OCI-LY1 (cell line): ENCODE data around the gene UNC13A.

Experiments used
- CTCF ChIP-seq: fragments of 200-600 bp; sonication (generic), shearing (Covaris generic); IDR thresholded peaks from 2 replicates; pipeline ENCODE4 v1.5.1; 2017; ENCODE audit warnings: mild to moderate bottlenecking, antibody characterized with exemption, low read length, moderate library complexity, mixed read lengths
- EZH2 ChIP-seq: fragments of 200-600 bp; sonication (generic), shearing (Covaris generic); IDR thresholded peaks from 2 replicates; pipeline ENCODE4 v1.8.0; 2017; ENCODE audit warnings: borderline replicate concordance, mixed run types, mild to moderate bottlenecking, antibody characterized with exemption, low read length, moderate library complexity, mixed read lengths

GRCh38 chr19:17560205-17560595, 128.0 kb downstream of the UNC13A start:
- TF ChIP-seq CTCF (no peak), EZH2 (no peak)
